GM18858 (cell line): ENCODE results near the gene CCDC18.
"Not testable (repeated sequence)": the region's sequence is repeated elsewhere in the genome, so short reads cannot be mapped to it uniquely, and the experiment has no call there.

Source experiments
- ATAC-seq: cut with Tn5 transposase; IDR thresholded peaks from one replicate; pipeline ENCODE4 v1.9.1; 2021; ENCODE audit not compliant: unreplicated experiment

CCDC18 gene

DNA sequence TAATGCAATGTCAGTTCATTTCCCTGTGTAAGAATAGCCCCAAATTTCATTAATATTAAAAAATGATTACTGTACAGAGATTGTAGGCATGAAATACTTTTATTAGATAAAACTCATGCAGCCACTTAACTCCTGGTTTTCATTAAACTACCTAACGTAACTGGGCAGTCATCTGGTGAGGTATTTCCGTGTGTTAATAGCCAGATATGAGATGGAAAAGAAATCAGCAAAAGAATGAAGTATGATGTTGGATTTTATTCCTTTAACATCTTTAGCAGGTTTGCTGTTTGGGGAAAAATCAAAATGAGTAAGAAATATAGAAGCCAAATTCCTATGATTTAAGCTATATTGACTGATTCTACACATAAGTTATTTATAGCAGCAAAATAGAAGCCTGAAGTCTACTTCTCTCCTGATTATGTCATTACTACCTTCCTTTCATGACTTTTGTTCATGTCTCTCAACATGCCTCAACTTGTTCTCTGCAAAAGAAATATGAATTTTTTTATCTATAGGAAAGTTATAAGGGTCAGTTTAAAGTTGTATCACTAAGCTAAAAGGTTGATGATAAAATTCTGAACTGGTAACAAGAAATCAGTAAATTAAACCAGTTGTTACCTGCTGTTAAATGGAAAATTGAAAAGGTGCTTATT lies 42.6 kb downstream of the CCDC18 start:
- ATAC-seq: no peak

- no peak for ATAC-seq
Measured at GRCh38 chr1:93235261-93235660, 54.7 kb downstream of the CCDC18 start.

GRCh38 chr1:93237021-93237420 lies 56.5 kb downstream of the CCDC18 start:
- no peak for ATAC-seq

GRCh38 chr1:93238425-93238824 lies 57.9 kb downstream of the CCDC18 start:
- no peak for ATAC-seq

DNA sequence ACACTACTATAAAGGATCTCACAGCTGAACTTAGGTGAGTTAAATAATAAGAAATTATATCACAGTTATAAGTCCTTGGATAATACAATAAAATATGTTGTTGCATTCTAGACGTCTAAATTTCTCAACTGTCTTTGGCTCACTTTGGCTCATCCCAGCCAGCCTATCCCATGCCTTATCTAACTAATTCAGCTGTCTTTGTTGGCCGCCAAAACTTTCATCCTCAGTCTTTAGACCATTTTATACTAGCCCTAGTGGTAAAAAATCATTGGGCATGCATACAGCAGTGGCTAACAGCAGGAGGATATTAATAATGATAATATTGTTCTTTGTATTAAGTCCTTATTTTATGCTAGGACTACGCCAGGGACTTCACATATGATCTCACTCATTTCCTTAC lies 59.3 kb downstream of the CCDC18 start:
- ATAC-seq: no peak

- ATAC-seq: not testable (repeated sequence)
Measured at GRCh38 chr1:93243233-93243632, 62.7 kb downstream of the CCDC18 start.

- no peak for ATAC-seq
Measured at GRCh38 chr1:93244298-93245069, 64.0 kb downstream of the CCDC18 start.

DNA sequence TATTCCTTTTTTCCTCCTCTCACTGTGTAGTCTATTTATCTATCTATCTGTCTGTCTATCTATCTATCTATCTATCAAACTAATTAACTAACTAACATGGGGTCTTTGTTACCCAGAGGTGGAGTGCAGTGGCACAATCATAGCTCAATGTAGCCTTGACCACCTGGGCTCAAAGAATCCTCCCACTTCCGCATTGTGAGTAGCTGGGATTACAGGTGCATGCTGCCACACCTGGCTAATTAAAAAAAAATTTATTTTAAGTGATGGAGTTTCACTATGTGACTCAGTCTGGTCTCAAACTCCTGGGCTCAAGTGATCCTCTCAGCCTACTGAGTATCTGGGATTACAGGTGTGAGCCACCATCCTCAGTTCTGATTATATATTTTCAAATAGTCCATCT lies 71.4 kb downstream of the CCDC18 start:
- no peak for ATAC-seq

DNA sequence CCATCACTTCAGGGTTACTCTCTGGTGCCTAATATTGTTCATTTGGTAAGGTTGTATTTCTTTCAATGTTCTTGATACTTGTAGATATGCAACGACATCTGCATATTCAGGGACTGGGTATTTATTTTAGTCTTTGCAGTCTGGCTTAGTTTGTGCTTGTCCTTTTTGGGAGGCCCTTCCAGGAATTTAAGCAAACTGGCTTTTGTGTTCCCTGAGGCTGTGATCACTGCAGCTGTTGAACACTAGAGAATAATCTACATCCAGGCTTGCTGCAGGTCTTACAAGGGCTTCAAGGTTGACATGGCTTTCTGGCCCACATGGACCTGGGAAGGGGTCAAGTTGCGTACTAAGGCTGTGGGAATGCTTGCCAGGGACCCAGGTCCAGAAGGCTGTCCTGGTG lies 72.1 kb downstream of the CCDC18 start:
- ATAC-seq: no peak

- no peak for ATAC-seq
Measured at GRCh38 chr1:93253516-93253915, 73.0 kb downstream of the CCDC18 start.

DNA sequence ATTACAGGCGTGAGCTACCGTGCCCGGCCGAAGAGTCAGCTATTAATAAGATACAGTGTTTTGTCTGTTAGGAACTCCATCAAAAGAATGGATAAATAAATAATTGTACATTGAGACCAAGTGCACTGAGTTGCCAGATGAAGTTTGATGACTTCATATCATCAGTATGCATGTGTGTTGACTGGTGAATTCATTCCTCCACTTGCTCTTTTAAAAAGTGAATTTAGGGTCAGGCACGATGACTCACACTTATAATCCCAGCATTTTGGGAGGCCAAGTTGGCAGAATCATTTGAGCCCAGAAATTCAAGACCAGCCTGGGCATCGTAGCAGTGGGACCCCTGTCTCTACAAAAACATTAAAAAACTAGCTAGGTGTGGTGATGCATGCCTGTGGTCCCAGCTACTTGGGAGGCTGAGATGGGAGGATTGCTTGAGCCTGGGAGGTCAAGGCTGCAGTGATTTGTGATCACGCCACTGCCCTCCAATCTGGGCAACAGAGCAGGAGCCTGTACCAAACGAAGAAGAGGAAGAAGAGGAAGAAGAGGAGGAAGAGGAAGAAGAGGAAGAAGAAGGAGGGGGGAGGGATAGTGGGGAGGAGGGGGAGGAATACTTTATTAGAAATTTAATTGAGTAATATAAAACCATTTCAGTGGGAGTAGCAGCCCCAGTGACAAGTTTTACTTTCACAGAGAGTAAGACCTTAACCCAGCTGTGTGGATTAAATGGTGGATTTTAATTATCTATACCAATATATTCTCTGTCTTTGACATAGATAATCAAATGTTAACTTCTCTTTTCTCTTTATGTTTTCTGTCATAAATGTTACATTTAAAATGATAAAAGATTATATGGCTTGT lies 74.9 kb downstream of the CCDC18 start:
- no peak for ATAC-seq

GRCh38 chr1:93256433-93256832 lies 75.9 kb downstream of the CCDC18 start:
- no peak for ATAC-seq

- ATAC-seq: no peak
Measured at GRCh38 chr1:93257889-93258288, 77.4 kb downstream of the CCDC18 start.

GRCh38 chr1:93260726-93261125 lies 80.2 kb downstream of the CCDC18 start:
- ATAC-seq: not testable (repeated sequence)

GRCh38 chr1:93262645-93263044 lies 82.1 kb downstream of the CCDC18 start:
- no peak for ATAC-seq

GRCh38 chr1:93268888-93269287 lies 88.4 kb downstream of the CCDC18 start:
- ATAC-seq: not testable (repeated sequence)

DNA sequence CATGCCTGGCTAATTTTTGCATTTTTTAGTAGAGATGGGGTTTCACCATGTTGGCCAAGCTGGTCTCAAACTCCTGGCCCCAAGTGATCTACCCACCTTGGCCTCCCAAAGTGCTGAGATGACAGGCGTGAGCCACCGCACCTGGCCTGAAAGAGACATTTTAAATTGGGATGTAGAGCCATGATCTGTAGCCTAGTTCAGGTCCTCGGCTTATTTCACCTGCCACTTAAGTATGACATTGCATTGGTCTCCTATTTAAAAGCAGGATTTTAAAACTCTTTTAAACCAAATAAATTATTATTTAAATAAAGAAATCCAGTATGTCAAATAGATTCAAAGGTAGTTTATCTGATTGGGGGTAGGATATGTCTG lies 94.7 kb downstream of the CCDC18 start:
- ATAC-seq: not testable (repeated sequence)

- ATAC-seq: no peak
Measured at GRCh38 chr1:93275634-93276295, 95.2 kb downstream of the CCDC18 start.

DNA sequence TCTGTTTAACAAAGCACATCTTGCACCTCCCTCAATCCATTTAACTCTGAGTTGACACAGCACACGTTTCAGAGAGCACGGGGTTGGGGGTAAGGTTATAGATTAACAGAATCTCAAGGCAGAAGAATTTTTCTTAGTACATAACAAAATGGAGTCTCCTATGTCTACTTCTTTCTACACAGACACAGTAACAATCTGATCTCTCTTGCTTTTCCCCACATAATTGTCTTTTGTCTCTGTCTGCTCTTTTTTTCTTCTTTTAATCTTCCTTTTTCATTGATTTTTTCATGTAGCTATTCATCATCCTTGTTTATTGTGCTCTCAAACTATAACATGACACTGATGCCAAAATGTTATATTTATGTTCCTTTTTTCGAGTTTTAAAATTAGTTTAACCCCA lies 97.0 kb downstream of the CCDC18 start:
- ATAC-seq: not testable (repeated sequence)

DNA sequence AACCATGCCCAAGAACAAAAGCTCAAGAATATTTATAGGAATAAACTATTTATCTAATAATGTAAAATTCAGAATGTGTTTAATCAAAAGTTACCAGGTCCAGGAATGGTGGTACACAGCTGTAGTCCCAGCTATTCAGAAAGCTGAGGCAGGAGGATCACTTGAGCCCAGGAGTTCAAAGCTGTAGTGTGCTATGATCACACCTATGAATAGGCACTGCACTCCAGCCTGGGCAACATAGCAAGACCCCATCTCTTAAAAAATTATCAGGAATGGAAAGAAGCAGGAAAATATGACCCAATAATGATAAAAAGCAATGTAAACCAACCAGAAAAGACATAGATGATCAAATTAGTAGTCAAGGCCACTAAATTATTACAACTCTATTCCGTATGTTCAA lies 103.0 kb downstream of the CCDC18 start:
- ATAC-seq: no peak

DNA sequence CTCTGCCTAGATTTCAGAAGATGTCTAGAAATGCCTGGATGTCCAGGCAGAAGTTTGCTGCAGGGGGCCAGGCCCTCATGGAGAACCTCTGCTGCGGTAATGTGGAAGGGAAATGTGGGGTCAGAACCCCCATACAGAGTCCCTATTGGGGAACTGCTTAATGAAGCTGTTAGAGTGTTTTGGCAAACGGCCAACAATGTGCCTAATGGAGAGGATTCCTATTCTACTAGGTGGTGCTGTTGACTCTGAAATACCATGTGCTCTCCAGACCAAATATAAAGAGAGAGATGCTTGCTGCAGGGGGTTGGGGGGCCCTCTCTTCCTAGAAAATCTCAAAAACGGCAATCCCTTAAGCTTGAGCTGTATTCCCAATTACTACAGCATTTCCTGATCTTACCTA lies 108.0 kb downstream of the CCDC18 start:
- ATAC-seq: no peak
